ENCODE measurements around the gene MRPL19. TPM values are rescaled to one million over a fixed set of nuclear protein-coding genes. Genes with fewer than 3 reads are reported as not detected.

MRPL19 gene
- total RNA-seq, 1 experiment from 2014 or later = 75.4 TPM

GRCh38 chr2:75627902-75628504 is 18.6 kb upstream of the MRPL19 start:
- Histone ChIP-seq H3K27ac (no peak overlapping the region), H3K36me3 (no peaks in the 10 kb centered on the region), H3K4me3 (no peak overlapping the region), H3K4me1 (replicated peaks) (no peaks in the 10 kb centered on the region), H3K9me3 (replicated peaks) (no peaks in the 10 kb centered on the region), H3K27me3 (replicated peaks) (no peaks in the 10 kb centered on the region; the same call in 1 of the 2 replicates)
- peak; percentile 76 to 81 for DNase-seq (ENCODE audit: low read depth in 1 of 2, low spot score in 2 of 2)

DNA sequence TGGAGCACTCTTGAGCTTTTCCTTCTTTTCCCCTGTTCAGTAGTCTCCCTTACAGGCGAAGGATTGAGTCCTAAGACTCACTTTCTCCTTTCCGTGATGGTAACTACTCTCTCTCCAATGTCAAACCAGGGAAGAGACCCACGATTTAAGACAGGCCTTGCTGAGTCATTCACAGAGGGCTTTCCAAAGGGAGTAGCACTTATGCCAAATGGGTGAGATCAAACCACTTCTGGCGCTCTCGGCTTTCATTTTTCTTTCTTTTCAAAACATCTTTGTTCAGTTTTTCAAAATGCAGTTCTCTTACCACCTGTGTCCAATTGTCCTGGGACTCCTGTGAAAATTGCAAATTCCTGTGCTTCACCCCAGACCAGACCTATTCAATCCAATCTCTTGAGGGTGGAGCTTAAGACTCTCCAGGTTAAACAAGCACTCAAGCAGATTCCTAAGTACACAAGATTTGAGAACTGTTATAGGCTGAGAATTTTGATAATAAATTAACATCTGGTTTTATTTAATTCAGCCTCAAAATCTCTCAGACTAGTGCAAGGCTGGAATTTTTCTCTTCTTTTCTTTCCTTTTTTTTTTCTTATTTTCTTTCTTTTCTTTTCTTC is 14.4 kb upstream of the MRPL19 start:
- Histone ChIP-seq H3K4me3 (no peak overlapping the region), H3K27ac (no peak overlapping the region), H3K27me3 (replicated peaks) (peaks cover 3% of the 10 kb centered on the region), H3K36me3 (no peaks in the 10 kb centered on the region), H3K4me1 (replicated peaks) (no peaks in the 10 kb centered on the region), H3K9me3 (replicated peaks) (no peaks in the 10 kb centered on the region)
- no peak for DNase-seq (ENCODE audit: low read depth in 1 of 2, low spot score in 2 of 2)

DNA sequence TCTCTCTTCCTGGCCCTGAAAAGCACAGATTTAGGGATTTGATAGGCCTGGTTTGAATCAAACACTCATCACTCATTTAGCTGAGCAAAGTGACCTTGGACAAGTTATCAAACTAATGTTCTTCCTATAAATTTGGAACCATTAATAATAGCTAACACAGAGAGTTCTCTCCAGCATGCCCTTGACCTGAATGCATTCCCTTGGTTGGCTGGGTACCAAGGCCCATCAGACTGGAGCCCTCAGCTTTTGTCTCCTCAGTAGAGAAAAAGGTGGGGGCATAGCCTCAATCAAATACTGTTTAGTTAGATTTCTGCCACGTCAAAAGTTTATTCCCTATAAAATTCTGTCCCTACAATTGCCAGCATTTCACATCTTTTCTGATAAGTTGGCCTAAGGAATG is 13.8 kb upstream of the MRPL19 start:
- no peak for DNase-seq (ENCODE audit: low read depth in 1 of 2, low spot score in 2 of 2)
- Histone ChIP-seq H3K36me3 (no peaks in the 10 kb centered on the region), H3K4me1 (replicated peaks) (no peaks in the 10 kb centered on the region), H3K27ac (no peak overlapping the region), H3K4me3 (no peak overlapping the region), H3K9me3 (replicated peaks) (no peaks in the 10 kb centered on the region), H3K27me3 (replicated peaks) (peaks cover 3% of the 10 kb centered on the region)

DNA sequence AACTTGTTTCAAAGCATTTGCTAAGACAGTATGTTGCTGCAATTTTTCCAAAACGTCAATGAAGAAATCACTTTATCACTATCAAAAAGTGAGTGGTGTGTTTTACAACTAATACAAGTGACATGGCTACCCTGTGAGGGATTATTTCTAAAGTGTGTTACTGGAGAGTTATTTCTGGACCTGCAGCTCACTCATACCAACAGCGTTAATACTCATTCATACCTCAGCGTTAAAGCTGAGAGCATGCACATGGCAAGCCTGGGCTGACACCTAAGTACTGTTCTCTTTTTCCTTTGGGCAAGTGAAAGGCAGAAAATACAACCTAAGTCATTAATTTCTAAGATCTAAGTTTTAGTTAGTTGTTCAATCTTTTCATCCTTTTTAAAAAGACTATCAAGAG is 13.0 kb upstream of the MRPL19 start:
- Histone ChIP-seq H3K36me3 (no peaks in the 10 kb centered on the region), H3K9me3 (replicated peaks) (no peaks in the 10 kb centered on the region), H3K4me3 (no peak overlapping the region), H3K27ac (no peak overlapping the region), H3K4me1 (replicated peaks) (no peaks in the 10 kb centered on the region), H3K27me3 (replicated peaks) (peaks cover 3% of the 10 kb centered on the region)
- DNase-seq (ENCODE audit: low read depth in 1 of 2, low spot score in 2 of 2) = no peak

DNA sequence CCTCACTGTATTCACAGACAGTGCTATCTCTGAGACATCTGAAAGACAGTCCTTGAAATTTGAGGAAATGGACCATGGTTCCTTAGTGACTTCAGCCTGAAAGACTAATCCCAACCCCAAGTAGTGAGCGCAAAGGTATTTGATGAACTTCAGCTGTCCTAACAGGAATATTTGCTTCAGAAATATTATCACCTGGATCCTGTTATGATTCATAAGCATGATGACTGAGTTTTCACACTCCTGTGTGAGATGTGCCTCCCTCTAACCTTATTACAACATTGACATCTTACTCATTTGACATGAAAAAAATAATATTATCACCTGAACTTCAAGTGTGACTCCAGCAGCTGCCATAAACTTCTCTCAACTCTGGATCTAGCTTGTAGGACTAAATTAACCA is 11.6 kb upstream of the MRPL19 start:
- Histone ChIP-seq H3K36me3 (no peaks in the 10 kb centered on the region), H3K9me3 (replicated peaks) (no peaks in the 10 kb centered on the region), H3K4me1 (replicated peaks) (no peaks in the 10 kb centered on the region), H3K27me3 (replicated peaks) (peaks cover 7% of the 10 kb centered on the region), H3K27ac (no peak overlapping the region), H3K4me3 (no peak overlapping the region)
- DNase-seq (ENCODE audit: low read depth in 1 of 2, low spot score in 2 of 2) = no peak

DNA sequence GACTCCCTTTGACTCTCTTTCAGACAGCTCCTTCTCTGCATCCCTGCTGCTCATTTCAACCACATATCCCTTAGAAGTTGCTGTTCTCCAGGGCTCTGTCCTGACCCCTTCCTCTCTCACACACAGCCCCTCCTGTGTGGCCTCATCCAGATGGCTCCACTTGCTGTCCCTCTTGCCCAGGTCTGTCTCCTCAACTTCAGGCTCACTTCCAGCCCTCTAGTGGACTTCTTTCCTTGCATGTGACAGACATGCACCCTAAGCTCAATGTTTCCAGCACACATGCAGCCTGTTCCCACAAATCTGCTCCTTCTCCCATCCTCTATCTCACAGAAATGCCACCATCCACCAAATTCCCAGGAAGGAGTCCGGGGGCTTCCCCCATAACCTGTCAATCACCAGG is 9.0 kb upstream of the MRPL19 start:
- no peaks in the 10 kb centered on the region for H3K9me3 ChIP-seq (replicated peaks)

DNA sequence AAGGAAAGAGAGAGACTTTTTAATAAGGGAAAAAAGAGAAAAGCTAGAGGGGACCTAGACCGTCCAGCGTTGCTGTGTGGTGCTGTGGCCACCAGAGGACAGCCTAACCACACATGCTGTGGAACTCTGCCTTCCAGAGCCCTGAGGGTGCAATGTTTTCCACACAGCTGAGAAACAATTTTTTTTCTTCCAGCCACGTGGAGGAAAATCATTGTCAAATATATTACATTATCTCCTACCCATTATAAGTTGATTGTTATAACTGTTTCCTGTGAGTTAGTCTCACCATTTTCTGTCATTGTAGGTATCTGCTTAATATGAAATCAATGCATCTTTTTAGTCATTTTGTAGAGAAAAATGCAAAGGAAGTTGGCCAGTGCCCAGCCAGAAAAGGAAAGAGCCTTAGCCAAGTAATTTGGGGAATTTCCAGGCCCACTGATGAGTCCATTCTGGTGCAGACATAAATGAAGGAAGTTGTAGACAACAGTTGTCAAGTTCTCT is 5.9 kb upstream of the MRPL19 start:
- H3K4me1 ChIP-seq (replicated peaks) = peaks cover 4% of the 10 kb centered on the region
- DNase-seq (ENCODE audit: low read depth in 1 of 2, low spot score in 2 of 2) = peak; percentile 42 to 63
- no peak overlapping the region for H3K4me3 ChIP-seq
- no peaks in the 10 kb centered on the region for H3K36me3 ChIP-seq
- H3K27ac ChIP-seq = no peak overlapping the region
- H3K9me3 ChIP-seq (replicated peaks) = no peaks in the 10 kb centered on the region
- H3K27me3 ChIP-seq (replicated peaks) = peaks cover 7% of the 10 kb centered on the region

More for the DNA sequence above, 9.0 kb upstream of the MRPL19 start:
- Histone ChIP-seq H3K4me1 (replicated peaks) (peaks cover 4% of the 10 kb centered on the region), H3K36me3 (no peaks in the 10 kb centered on the region), H3K4me3 (no peak overlapping the region), H3K27ac (no peak overlapping the region), H3K27me3 (replicated peaks) (peaks cover 7% of the 10 kb centered on the region)
- no peak for DNase-seq (ENCODE audit: low read depth in 1 of 2, low spot score in 2 of 2)

DNA sequence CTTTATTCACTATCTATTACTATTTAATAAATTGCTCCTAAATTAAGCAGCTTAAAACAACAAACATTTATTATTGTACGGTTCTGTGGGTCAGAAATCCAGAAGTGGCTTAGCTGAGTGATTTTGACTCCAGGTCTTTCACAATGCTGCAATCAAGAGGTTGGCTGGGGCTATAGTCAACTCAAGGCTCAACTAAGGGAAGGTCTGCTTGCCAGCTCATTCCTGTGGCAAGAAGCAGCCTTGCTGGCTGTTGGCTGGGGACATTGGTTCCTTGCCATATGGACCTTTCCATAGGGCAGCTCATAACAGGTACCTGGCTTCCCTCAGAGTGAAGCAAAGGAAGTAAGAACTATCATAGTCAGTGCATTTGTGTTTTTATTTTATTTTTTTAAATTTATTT is 5.0 kb upstream of the MRPL19 start:
- peaks cover 10% of the 10 kb centered on the region for H3K4me1 ChIP-seq (replicated peaks)
- peaks cover 7% of the 10 kb centered on the region for H3K27me3 ChIP-seq (replicated peaks)
- peaks cover 4% of the 10 kb centered on the region; the same call in 1 of the 2 replicates for H3K9me3 ChIP-seq (replicated peaks)
- no peak overlapping the region for H3K27ac ChIP-seq
- H3K4me3 ChIP-seq = no peak overlapping the region
- no peaks in the 10 kb centered on the region; the same call in 1 of the 2 replicates for H3K36me3 ChIP-seq
- no peak for DNase-seq (ENCODE audit: low read depth in 1 of 2, low spot score in 2 of 2)

DNA sequence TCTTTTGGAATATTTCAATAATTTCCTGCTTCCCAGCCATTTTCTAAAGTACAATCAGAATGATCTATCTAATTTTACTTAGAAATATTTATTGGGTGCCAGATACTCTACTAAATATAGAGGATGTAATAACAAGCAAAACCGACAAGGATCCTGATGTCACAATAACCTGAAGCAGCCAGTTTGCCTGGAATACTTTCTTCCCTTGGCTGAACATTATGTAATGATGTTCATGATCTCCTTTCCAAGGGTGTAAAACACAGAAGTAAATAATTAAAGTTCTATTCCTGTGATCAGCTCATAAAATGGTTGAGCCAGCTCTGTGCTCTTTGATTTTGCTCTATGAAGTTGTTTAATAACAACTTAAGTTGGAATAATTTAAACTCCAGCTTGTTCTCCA is 2.6 kb upstream of the MRPL19 start:
- H3K9me3 ChIP-seq (replicated peaks) = peaks cover 4% of the 10 kb centered on the region; the same call in 1 of the 2 replicates
- no peak for DNase-seq (ENCODE audit: low read depth in 1 of 2, low spot score in 2 of 2)
- peaks cover 10% of the 10 kb centered on the region for H3K4me1 ChIP-seq (replicated peaks)
- H3K27me3 ChIP-seq (replicated peaks) = peaks cover 3% of the 10 kb centered on the region; the same call in 1 of the 2 replicates
- H3K4me3 ChIP-seq = no peak overlapping the region
- H3K36me3 ChIP-seq = peaks cover 12% of the 10 kb centered on the region
- H3K27ac ChIP-seq = no peak overlapping the region

DNA sequence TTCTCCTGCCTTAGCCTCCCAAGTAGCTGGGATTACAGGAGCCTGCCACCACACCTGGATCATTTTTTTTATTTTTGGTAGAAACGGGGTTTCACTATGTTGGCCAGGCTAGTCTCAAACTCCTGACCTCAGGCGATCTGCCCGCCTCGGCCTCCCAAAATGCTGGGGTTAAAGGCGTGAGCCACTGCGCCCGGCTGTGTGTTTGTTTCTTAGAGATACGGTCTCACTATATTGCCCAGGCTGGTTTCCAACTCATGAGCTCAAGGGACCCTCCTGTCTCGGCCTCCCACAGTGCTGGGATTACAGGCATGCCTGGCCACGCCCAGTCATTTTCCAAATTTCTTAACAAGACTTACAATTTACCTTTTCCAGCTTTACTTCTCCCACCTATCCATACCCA is 940 bp upstream of the MRPL19 start:
- no peak for DNase-seq (ENCODE audit: low read depth in 1 of 2, low spot score in 2 of 2)
- no peak overlapping the region for H3K4me3 ChIP-seq

DNA sequence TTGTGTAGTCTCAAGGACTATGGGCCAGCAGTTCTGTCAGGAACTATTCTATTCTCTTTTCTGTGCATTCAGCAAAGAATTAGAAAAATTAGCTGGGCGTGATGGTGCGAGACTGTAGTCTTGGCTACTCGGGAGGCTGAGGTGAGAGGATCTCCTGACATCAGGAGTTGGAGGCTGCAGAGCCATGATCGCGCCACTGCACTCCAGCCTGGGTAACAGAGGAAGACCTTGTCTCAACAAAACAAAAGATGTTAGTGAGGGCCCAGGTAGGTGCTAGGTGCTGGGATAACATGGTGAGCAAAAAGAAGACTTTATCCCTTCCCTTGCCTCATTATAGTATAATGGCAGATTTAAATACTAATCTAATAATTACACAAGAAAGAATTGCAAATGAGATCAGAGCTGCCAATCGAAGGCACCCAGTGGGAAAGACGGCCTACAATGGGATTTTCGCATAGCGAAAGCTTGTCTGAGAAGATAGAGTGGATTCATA is 447 bp upstream of the MRPL19 start:
- peaks cover 4% of the 10 kb centered on the region; the same call in 1 of the 2 replicates for H3K9me3 ChIP-seq (replicated peaks)
- no peaks in the 10 kb centered on the region for H3K27me3 ChIP-seq (replicated peaks)
- peaks cover 6% of the 10 kb centered on the region for H3K4me1 ChIP-seq (replicated peaks)
- DNase-seq (ENCODE audit: low read depth in 1 of 2, low spot score in 2 of 2) = no peak
- H3K27ac ChIP-seq = 0 out of 2 replicates have a peak overlapping the region, but pooled peaks have one; percentile 55
- peaks cover 33% of the 10 kb centered on the region for H3K36me3 ChIP-seq
- H3K4me3 ChIP-seq = peak overlapping the region; percentile 94

More for the DNA sequence above, 940 bp upstream of the MRPL19 start:
- Histone ChIP-seq H3K27me3 (replicated peaks) (no peaks in the 10 kb centered on the region), H3K9me3 (replicated peaks) (peaks cover 4% of the 10 kb centered on the region; the same call in 1 of the 2 replicates), H3K4me1 (replicated peaks) (peaks cover 10% of the 10 kb centered on the region), H3K36me3 (peaks cover 29% of the 10 kb centered on the region), H3K27ac (no peak overlapping the region)

DNA sequence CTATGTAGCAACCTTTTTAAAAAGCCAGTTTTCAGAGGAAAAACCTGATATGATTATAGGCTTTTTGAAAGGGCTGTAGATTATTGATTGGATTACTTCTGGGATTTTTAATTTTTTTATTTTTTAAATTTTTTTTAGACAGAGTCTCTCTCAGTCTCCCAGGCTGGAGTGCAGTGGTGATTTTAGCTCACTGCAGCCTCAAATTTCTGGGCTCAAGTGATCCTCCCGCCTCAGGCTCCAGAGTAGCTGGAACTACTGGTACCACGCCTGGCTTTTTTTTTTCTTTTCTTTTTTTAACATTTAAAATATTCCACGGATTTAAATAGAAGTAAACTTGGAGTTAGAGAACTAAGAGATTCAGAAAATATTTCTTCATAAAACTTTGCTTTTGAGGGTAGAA is 1.2 kb downstream of the MRPL19 start:
- Histone ChIP-seq H3K4me3 (peak overlapping the region; percentile 94; the same call in 1 of the 2 replicates), H3K27me3 (replicated peaks) (no peaks in the 10 kb centered on the region), H3K27ac (no peak overlapping the region), H3K4me1 (replicated peaks) (peaks cover 6% of the 10 kb centered on the region), H3K36me3 (peaks cover 49% of the 10 kb centered on the region), H3K9me3 (replicated peaks) (peaks cover 4% of the 10 kb centered on the region; the same call in 1 of the 2 replicates)
- DNase-seq (ENCODE audit: low read depth in 1 of 2, low spot score in 2 of 2) = no peak

- no peak overlapping the region for H3K4me3 ChIP-seq
- no peaks in the 10 kb centered on the region for H3K9me3 ChIP-seq (replicated peaks)
- H3K4me1 ChIP-seq (replicated peaks) = no peaks in the 10 kb centered on the region
- peaks cover 91% of the 10 kb centered on the region for H3K36me3 ChIP-seq
- no peaks in the 10 kb centered on the region for H3K27me3 ChIP-seq (replicated peaks)
- DNase-seq (ENCODE audit: low read depth in 1 of 2, low spot score in 2 of 2) = no peak
- no peak overlapping the region for H3K27ac ChIP-seq
These were observed 7.4 kb downstream of the MRPL19 start for GRCh38 chr2:75654012-75654411.

DNA sequence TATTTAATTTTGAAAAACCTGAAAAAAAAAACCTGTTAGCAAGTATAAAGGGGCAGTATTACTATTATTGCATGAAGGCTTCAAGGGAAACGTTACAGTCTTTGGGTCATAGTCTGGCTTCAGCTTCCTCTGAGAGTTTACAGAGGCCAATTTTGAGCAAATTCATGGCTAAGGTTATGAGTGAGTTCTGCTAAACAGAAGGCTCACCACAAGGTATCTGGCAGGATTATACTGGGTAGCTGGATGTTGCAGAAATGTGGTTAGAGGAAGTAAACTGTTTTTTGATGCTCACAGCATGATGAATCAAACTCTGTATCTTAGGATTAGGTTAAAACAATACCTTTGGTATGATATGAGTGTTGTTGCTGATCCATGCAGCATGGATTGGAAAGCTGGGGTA is 9.3 kb downstream of the MRPL19 start:
- Histone ChIP-seq H3K27me3 (replicated peaks) (no peaks in the 10 kb centered on the region), H3K36me3 (peaks cover 77% of the 10 kb centered on the region), H3K4me3 (no peak overlapping the region), H3K4me1 (replicated peaks) (no peaks in the 10 kb centered on the region), H3K27ac (no peak overlapping the region), H3K9me3 (replicated peaks) (no peaks in the 10 kb centered on the region)
- DNase-seq (ENCODE audit: low read depth in 1 of 2, low spot score in 2 of 2) = no peak

Measured in SJSA1 (cell line).